SK-N-SH (cell line): Measurements from ENCODE around the gene S1PR2. TPM values are rescaled to one million over a fixed set of nuclear protein-coding genes. Genes with fewer than 3 reads are reported as not detected.

Experiments used
- CTCF ChIA-PET: fragments of 300-600, 350-600 bp; formaldehyde crosslinking; extraction: SDS; loops from one replicate; lab custom pipeline; 2021; lab: Yijun Ruan, JAX
- POLR2A ChIA-PET: fragments of 350-600 bp; sonication (Branson Sonifier 250); formaldehyde crosslinking; extraction: SDS; loops from one replicate; lab custom pipeline; 2020; ENCODE audit warnings: antibody characterized with exemption, inconsistent platforms; lab: Yijun Ruan, JAX
- DNase-seq: peaks from one replicate; pipeline ENCODE4 v3.0.0; 2012
- H2AFZ ChIP-seq: fragments of 200-600 bp; sonication (generic); 2 replicates; pipeline ENCODE4 v1.8.1; 2016; ENCODE audit warnings: antibody characterized with exemption, mild to moderate bottlenecking, low read depth
- H3F3A ChIP-seq: fragments of 200-600 bp; sonication (generic); replicated peaks from 2 replicates; pipeline ENCODE3; 2016; ENCODE audit warnings: antibody characterized with exemption, mild to moderate bottlenecking; ENCODE audit not compliant: insufficient read depth
- H3K27ac ChIP-seq, 2 experiments: fragments of 200-500 bp in 1 of 2; fragments of 200-600 bp in 1 of 2; sonication (Bioruptor generic) in 1 of 2; sonication (generic), shearing (Covaris generic) in 1 of 2; 2 replicates each; pipeline versions ENCODE4 v1.5.1 to v1.6.1; 2014 to 2016; ENCODE audit warnings: low read depth in 2 of 2, inconsistent platforms in 1 of 2, low read length in 1 of 2, mild to moderate bottlenecking in 1 of 2, mixed read lengths in 1 of 2
- H3K27me3 ChIP-seq: fragments of 200-600 bp; sonication (generic), shearing (Covaris generic); 2 replicates; pipeline ENCODE4 v1.6.1; 2016; ENCODE audit warnings: mixed run types; ENCODE audit not compliant: insufficient read depth
- H3K36me3 ChIP-seq, 2 experiments: fragments of 200-500 bp in 1 of 2; fragments of 200-600 bp in 1 of 2; sonication (Bioruptor generic) in 1 of 2; sonication (generic) in 1 of 2; replicated peaks in 1 of 2; 2 replicates each; pipeline versions ENCODE3 to v1.5.1; 2014 to 2016; ENCODE audit warnings: low read length in 1 of 2, mild to moderate bottlenecking in 1 of 2; ENCODE audit not compliant: insufficient read depth in 2 of 2, control insufficient read depth in 1 of 2
- H3K4me1 ChIP-seq, 2 experiments: fragments of 200-500 bp in 1 of 2; fragments of 200-600 bp in 1 of 2; sonication (Bioruptor generic) in 1 of 2; sonication (generic), shearing (Covaris generic) in 1 of 2; 2 replicates each; pipeline versions ENCODE4 v1.5.1 to v1.6.1; 2014 to 2016; ENCODE audit warnings: low read depth in 1 of 2, low read length in 1 of 2, mixed run types in 1 of 2; ENCODE audit not compliant: insufficient read depth in 2 of 2, control insufficient read depth in 1 of 2
- H3K4me2 ChIP-seq: fragments of 200-600 bp; sonication (generic), shearing (Covaris generic); 2 replicates; pipeline ENCODE4 v1.6.1; 2017; ENCODE audit warnings: mixed run types
- H3K4me3 ChIP-seq, 2 experiments: fragments of 200-500 bp in 1 of 2; fragments of 200-600 bp in 1 of 2; sonication (Bioruptor generic) in 1 of 2; sonication (generic), shearing (Covaris generic) in 1 of 2; 2 replicates each; pipeline versions ENCODE4 v1.5.1 to v1.8.1; 2014 to 2016; ENCODE audit warnings: low read depth in 2 of 2, inconsistent platforms in 1 of 2, low read length in 1 of 2, mild to moderate bottlenecking in 1 of 2, mixed read lengths in 1 of 2, moderate library complexity in 1 of 2
- H3K79me2 ChIP-seq: fragments of 200-600 bp; sonication (generic); 2 replicates; pipeline ENCODE4 v1.8.1; 2017; ENCODE audit warnings: mild to moderate bottlenecking; ENCODE audit not compliant: insufficient read depth
- H3K9ac ChIP-seq: fragments of 200-600 bp; sonication (generic); 2 replicates; pipeline ENCODE4 v1.6.1; 2017; ENCODE audit warnings: mixed run types
- H3K9me2 ChIP-seq: fragments of 200-600 bp; sonication (generic); 2 replicates; pipeline ENCODE4 v1.6.1; 2017; ENCODE audit warnings: mixed run types
- H3K9me3 ChIP-seq: fragments of 200-600 bp; sonication (generic); 2 replicates; pipeline ENCODE4 v1.6.1; 2017; ENCODE audit warnings: mixed run types, mild to moderate bottlenecking, moderate library complexity
- H4K20me1 ChIP-seq: fragments of 200-600 bp; sonication (generic); 2 replicates; pipeline ENCODE4 v1.6.1; 2017; ENCODE audit warnings: mild to moderate bottlenecking, mixed run types; ENCODE audit not compliant: insufficient read depth
- ELF1 ChIP-seq: IDR thresholded peaks from 2 replicates; pipeline ENCODE4 v1.4.0; 2012
- EP300 ChIP-seq, 2 experiments: IDR thresholded peaks; 2 replicates each; pipeline versions ENCODE4 v1.4.0 to v1.6.1; 2012; ENCODE audit warnings: borderline replicate concordance in 1 of 2, low read depth in 1 of 2, low read length in 1 of 2
- EZH2phosphoT487 ChIP-seq: fragments of 200-600 bp; sonication (generic); IDR thresholded peaks from 2 replicates; pipeline ENCODE4 v1.6.1; 2017; ENCODE audit warnings: low read depth, mixed run types, mild to moderate bottlenecking, antibody characterized with exemption, moderate library complexity, borderline replicate concordance
- FOSL2 ChIP-seq: IDR thresholded peaks from 2 replicates; pipeline ENCODE4 v1.4.0; 2012; ENCODE audit warnings: low read depth, mild to moderate bottlenecking, moderate library complexity, borderline replicate concordance
- FOXJ3 ChIP-seq: sonication (generic); formaldehyde crosslinking; IDR thresholded peaks from 2 replicates; pipeline ENCODE4 v1.5.1; 2020; ENCODE audit warnings: mild to moderate bottlenecking, missing genetic modification reagents
- IRF3 ChIP-seq: fragments of 150-350 bp; IDR thresholded peaks from 2 replicates; pipeline ENCODE4 v1.6.1; 2016; ENCODE audit warnings: mild to moderate bottlenecking, low read depth, low read length
- JUND ChIP-seq: IDR thresholded peaks from 2 replicates; pipeline ENCODE4 v1.4.0; 2012
- MAX ChIP-seq: IDR thresholded peaks from 2 replicates; pipeline ENCODE4 v1.4.0; 2012; ENCODE audit warnings: low read depth
- MEF2A ChIP-seq: IDR thresholded peaks from 2 replicates; pipeline ENCODE4 v1.4.0; 2012; ENCODE audit warnings: low read depth, borderline replicate concordance
- MXI1 ChIP-seq: IDR thresholded peaks from 2 replicates; pipeline ENCODE4 v1.6.1; 2012; ENCODE audit warnings: mild to moderate bottlenecking, low read depth, low read length, improper control_type of control experiment
- NFIC ChIP-seq: IDR thresholded peaks from 2 replicates; pipeline ENCODE4 v1.4.0; 2012; ENCODE audit warnings: borderline replicate concordance
- NRF1 ChIP-seq: IDR thresholded peaks from 2 replicates; pipeline ENCODE4 v1.6.1; 2012; ENCODE audit warnings: low read depth, mild to moderate bottlenecking, low read length
- RAD21 ChIP-seq: IDR thresholded peaks from 2 replicates; pipeline ENCODE4 v1.6.1; 2012; ENCODE audit warnings: mild to moderate bottlenecking, low read length
- RCOR1 ChIP-seq: fragments of 150-350 bp; IDR thresholded peaks from 2 replicates; pipeline ENCODE4 v1.6.1; 2017; ENCODE audit warnings: antibody characterized with exemption, low read length
- REST ChIP-seq: IDR thresholded peaks from 2 replicates; pipeline ENCODE4 v1.6.1; 2012; ENCODE audit warnings: mild to moderate bottlenecking, low read depth, low read length, moderate library complexity
- RXRA ChIP-seq: IDR thresholded peaks from 2 replicates; pipeline ENCODE4 v1.4.0; 2012; ENCODE audit warnings: low read depth, mild to moderate bottlenecking, borderline replicate concordance
- SMC3 ChIP-seq: IDR thresholded peaks from 2 replicates; pipeline ENCODE4 v1.6.1; 2012; ENCODE audit warnings: low read depth, low read length, improper control_type of control experiment
- TCF12 ChIP-seq: IDR thresholded peaks from 2 replicates; pipeline ENCODE4 v1.4.0; 2012
- USF1 ChIP-seq: IDR thresholded peaks from 2 replicates; pipeline ENCODE4 v1.4.0; 2012; ENCODE audit warnings: low read depth, borderline replicate concordance
- ZBTB33 ChIP-seq: IDR thresholded peaks from 2 replicates; pipeline ENCODE4 v1.4.0; 2012; ENCODE audit warnings: low read depth, borderline replicate concordance
- WGBS: methylation state at CpG from one replicate; pipeline ENCODE4 v1.1.6; 2017; ENCODE audit warnings: low lambda C conversion rate; 5-methylcytosine and 5-hydroxymethylcytosine counted together
- polyA plus RNA-seq, 3 experiments: library from polyadenylated mRNA; depleted of rRNA; stranded (reverse); fragments of >200 nt; gene quantifications; 2 replicates each; pipeline ENCODE4 v1.2.3, GENCODE V29; 2012

S1PR2 gene
- polyA plus RNA-seq, 1 of the 3 experiments (the other 2 are of a cell fraction): 3.6 TPM

GRCh38 chr19:10205636-10206035 lies 25.5 kb downstream of the S1PR2 start:
- no peaks in the 10 kb centered on the region for H3K36me3 ChIP-seq
- DNase-seq: no peak
- no peaks in the 10 kb centered on the region for H3K79me2 ChIP-seq
- H3F3A ChIP-seq: no peaks in the 10 kb centered on the region
- TF ChIP-seq FOSL2: no peak
- no peak for TF ChIP-seq RXRA
- TF ChIP-seq JUND: no peak
- TF ChIP-seq NRF1: no peak
- TF ChIP-seq ZBTB33: no peak
- TF ChIP-seq EZH2phosphoT487: no peak
- no peak for TF ChIP-seq FOXJ3 (CRISPR knock-in tag)
- TF ChIP-seq NFIC: no peak
- no peak for TF ChIP-seq MEF2A
- TF ChIP-seq RCOR1: no peak
- no peak for TF ChIP-seq MAX
- TF ChIP-seq MXI1: no peak
- no peak overlapping the region for H3K27ac ChIP-seq
- ChIA-PET POLR2A (interaction anchor here (1.2 kb wide), 1 partner anchor 10 kb away, joined by 4 read pairs; no protein-coding TSS in a partner anchor), CTCF (no interaction called here)
- no peak overlapping the region for H3K9ac ChIP-seq
- WGBS: 89% methylated on average over 4 of the region's 4 CpGs
- H3K9me2 ChIP-seq: no peaks in the 10 kb centered on the region
- no peak overlapping the region for H3K4me2 ChIP-seq
- no peak overlapping the region for H2AFZ ChIP-seq
- no peaks in the 10 kb centered on the region for H3K9me3 ChIP-seq
- no peaks in the 10 kb centered on the region for H3K27me3 ChIP-seq
- H4K20me1 ChIP-seq: no peaks in the 10 kb centered on the region
- no peak overlapping the region for H3K4me3 ChIP-seq
- H3K4me1 ChIP-seq: no peaks in the 10 kb centered on the region

- DNase-seq: no peak
- H2AFZ ChIP-seq: no peak overlapping the region
- no peaks in the 10 kb centered on the region for H4K20me1 ChIP-seq
- H3K4me3 ChIP-seq: no peak overlapping the region
- no peak overlapping the region for H3K9ac ChIP-seq
- H3K27ac ChIP-seq: no peak overlapping the region
- no peaks in the 10 kb centered on the region for H3K4me1 ChIP-seq
- H3K36me3 ChIP-seq: no peaks in the 10 kb centered on the region
- no peaks in the 10 kb centered on the region for H3K27me3 ChIP-seq
- no peaks in the 10 kb centered on the region for H3F3A ChIP-seq
- H3K4me2 ChIP-seq: no peak overlapping the region
- WGBS: 78% methylated on average over 3 of the region's 3 CpGs
- H3K79me2 ChIP-seq: no peaks in the 10 kb centered on the region
- ChIA-PET CTCF (interaction anchor here (2.1 kb wide), 1 partner anchor 46 kb away, joined by 8 read pairs; no protein-coding TSS in a partner anchor), POLR2A (no interaction called here)
- H3K9me3 ChIP-seq: no peaks in the 10 kb centered on the region
- H3K9me2 ChIP-seq: no peaks in the 10 kb centered on the region
- TF ChIP-seq EP300 (IDR thresholded peaks at IDR 0.05; ENCODE audit: borderline replicate concordance in 1 of 2, low read depth in 1 of 2, low read length in 1 of 2) (no peak), RAD21 (no peak), IRF3 (no peak), REST (no peak), JUND (no peak), SMC3 (no peak), FOSL2 (no peak), EZH2phosphoT487 (no peak), TCF12 (no peak), ELF1 (no peak), USF1 (no peak)
These were observed 27.4 kb downstream of the S1PR2 start for GRCh38 chr19:10203686-10204085.
